Non-pigmented ciliary epithelial cell (primary cell): ENCODE results near the gene FAM13A.

Experiments used
- DNase-seq: peaks from one replicate; pipeline ENCODE4 v3.0.0-alpha.2; 2010; ENCODE audit warnings: low read depth

Gene FAM13A

GRCh38 chr4:88779431-88779830 lies 277.6 kb downstream of the FAM13A start:
- DNase-seq: peak; percentile 59

- no peak for DNase-seq
Measured at GRCh38 chr4:88775529-88775928, 281.5 kb downstream of the FAM13A start.

- no peak for DNase-seq
Measured at GRCh38 chr4:88775026-88775425, 282.0 kb downstream of the FAM13A start.

GRCh38 chr4:88771883-88772450 lies 285.0 kb downstream of the FAM13A start:
- no peak for DNase-seq

GRCh38 chr4:88765729-88766128 lies 291.3 kb downstream of the FAM13A start:
- peak; percentile 35 for DNase-seq

GRCh38 chr4:88763075-88763474 lies 293.9 kb downstream of the FAM13A start:
- DNase-seq: no peak

- no peak for DNase-seq
Measured at GRCh38 chr4:88761861-88762523, 295.0 kb downstream of the FAM13A start.

- no peak for DNase-seq
Measured at GRCh38 chr4:88761342-88761741, 295.6 kb downstream of the FAM13A start.

GRCh38 chr4:88759895-88760290 lies 297.1 kb downstream of the FAM13A start:
- DNase-seq: no peak

GRCh38 chr4:88759039-88759894 lies 297.7 kb downstream of the FAM13A start:
- DNase-seq: no peak

- DNase-seq: no peak
Measured at GRCh38 chr4:88758264-88758663, 298.7 kb downstream of the FAM13A start.

GRCh38 chr4:88757776-88758175 lies 299.2 kb downstream of the FAM13A start:
- no peak for DNase-seq

GRCh38 chr4:88757067-88757466 lies 299.9 kb downstream of the FAM13A start:
- no peak for DNase-seq

GRCh38 chr4:88756149-88756548 lies 300.8 kb downstream of the FAM13A start:
- no peak for DNase-seq

- DNase-seq: no peak
Measured at GRCh38 chr4:88755454-88755853, 301.5 kb downstream of the FAM13A start.

- DNase-seq: no peak
Measured at GRCh38 chr4:88754796-88755195, 302.2 kb downstream of the FAM13A start.

- no peak for DNase-seq
Measured at GRCh38 chr4:88753658-88754571, 303.1 kb downstream of the FAM13A start.

GRCh38 chr4:88752754-88753153 lies 304.2 kb downstream of the FAM13A start:
- no peak for DNase-seq

- no peak for DNase-seq
Measured at GRCh38 chr4:88752076-88752463, 304.9 kb downstream of the FAM13A start.

- DNase-seq: no peak
Measured at GRCh38 chr4:88751258-88752075, 305.5 kb downstream of the FAM13A start.

GRCh38 chr4:88750369-88750768 lies 306.6 kb downstream of the FAM13A start:
- DNase-seq: no peak
